Tibial artery (tissue), 4 donors: ENCODE results near the gene WDR7.
A peak's percentile ranks its signal among the peaks of the same experiment; 100 is the strongest.

ENCODE experiments used
- DNase-seq, 2 donors: peaks; one replicate each; pipeline ENCODE4 v3.0.0-alpha.2; 2019
- H3K27ac ChIP-seq, 2 donors: fragments of 200-600 bp; sonication (generic) in 1 of 2; 1 replicate in 1 of 2; 2 replicates in 1 of 2; pipeline ENCODE4 v1.5.1; 2018 to 2019; ENCODE audit warnings: mild to moderate bottlenecking in 1 of 2
- H3K27me3 ChIP-seq, 2 donors: fragments of 200-600 bp; sonication (generic) in 1 of 2; one replicate each; pipeline versions ENCODE4 v1.5.1 to v1.6.0; 2016 to 2019
- H3K36me3 ChIP-seq, 3 donors: fragments of 200-600 bp; sonication (generic) in 2 of 3; one replicate each; pipeline ENCODE4 v1.5.1; 2016 to 2019; ENCODE audit warnings: mild to moderate bottlenecking in 2 of 3
- H3K4me1 ChIP-seq, 4 donors: fragments of 200-600 bp; sonication (generic) in 2 of 4; 1 replicate in 3 of 4; 2 replicates in 1 of 4; pipeline ENCODE4 v1.5.1; 2016 to 2019
- H3K4me3 ChIP-seq, 2 donors: fragments of 200-600 bp; sonication (generic) in 1 of 2; 1 replicate in 1 of 2; 2 replicates in 1 of 2; pipeline ENCODE4 v1.5.1; 2018 to 2019; ENCODE audit warnings: mild to moderate bottlenecking in 2 of 2
- H3K9me3 ChIP-seq, 3 donors: fragments of 200-600 bp; sonication (generic) in 1 of 3; one replicate each; pipeline ENCODE4 v1.5.1; 2016 to 2019
- CTCF ChIP-seq, 2 experiments: fragments of 200-600 bp in 1 of 2; fragments of 450-650 bp in 1 of 2; IDR thresholded peaks; one replicate each; pipeline ENCODE4 v1.5.1; 2017 to 2019; ENCODE audit warnings: antibody characterized with exemption in 2 of 2, mild to moderate bottlenecking in 1 of 2, moderate library complexity in 1 of 2
- intact Hi-C: fragments of 100-400 bp; cut with DNase I; formaldehyde crosslinking; loops from one replicate; pipeline ENCODE4 v1.15.0; 2023; ENCODE audit warnings: low total_unique reads

Gene WDR7

GRCh38 chr18:56691530-56691929, 40.4 kb downstream of the WDR7 start:
- Histone ChIP-seq H3K27ac (no peak overlapping the region), H3K27me3 (no peaks in the 10 kb centered on the region), H3K36me3 (peaks cover 37 to 42% (median 39%) of the 10 kb centered on the region in 3 donors), H3K4me1 (no peaks in the 10 kb centered on the region), H3K9me3 (no peaks in the 10 kb centered on the region), H3K4me3 (no peak overlapping the region)
- intact Hi-C loops, result no loop called here
- TF ChIP-seq CTCF (IDR thresholded peaks at IDR 0.05), result no peak
- DNase-seq, result no peak

GRCh38 chr18:56696966-56697365, 45.8 kb downstream of the WDR7 start:
- Histone ChIP-seq H3K36me3 (peaks cover 29 to 31% (median 30%) of the 10 kb centered on the region in 3 donors), H3K27me3 (no peaks in the 10 kb centered on the region), H3K4me3 (no peak overlapping the region), H3K27ac (no peak overlapping the region), H3K9me3 (no peaks in the 10 kb centered on the region), H3K4me1 (no peaks in the 10 kb centered on the region)
- intact Hi-C loops, result no loop called here
- no peak for DNase-seq
- TF ChIP-seq CTCF (IDR thresholded peaks at IDR 0.05), result no peak

GRCh38 chr18:56702946-56703345, 51.8 kb downstream of the WDR7 start:
- intact Hi-C loops, result no loop called here
- DNase-seq, result no peak
- no peak overlapping the region for H3K4me3 ChIP-seq
- no peak overlapping the region for H3K27ac ChIP-seq
- H3K27me3 ChIP-seq, result no peaks in the 10 kb centered on the region
- peak in 1 of 2 experiments; percentile 8 for TF ChIP-seq CTCF (IDR thresholded peaks at IDR 0.05)
- H3K36me3 ChIP-seq, result peaks cover 0 to 3% (median 0%) of the 10 kb centered on the region in 3 donors
- H3K9me3 ChIP-seq, result no peaks in the 10 kb centered on the region
- no peaks in the 10 kb centered on the region for H3K4me1 ChIP-seq

- Histone ChIP-seq H3K27ac (no peak overlapping the region), H3K4me3 (no peak overlapping the region), H3K36me3 (peaks cover 0 to 5% (median 0%) of the 10 kb centered on the region in 3 donors), H3K27me3 (no peaks in the 10 kb centered on the region), H3K4me1 (no peaks in the 10 kb centered on the region), H3K9me3 (no peaks in the 10 kb centered on the region)
- intact Hi-C loops, result no loop called here
- TF ChIP-seq CTCF (IDR thresholded peaks at IDR 0.05), result no peak
- no peak for DNase-seq
Observed at GRCh38 chr18:56709463-56709862, 58.3 kb downstream of the WDR7 start.

GRCh38 chr18:56711708-56712445, 60.7 kb downstream of the WDR7 start:
- Histone ChIP-seq H3K9me3 (no peaks in the 10 kb centered on the region), H3K27me3 (no peaks in the 10 kb centered on the region), H3K4me3 (no peak overlapping the region), H3K27ac (no peak overlapping the region), H3K4me1 (no peaks in the 10 kb centered on the region), H3K36me3 (peaks cover 0 to 5% (median 0%) of the 10 kb centered on the region in 3 donors)
- DNase-seq, result no peak
- no peak for TF ChIP-seq CTCF (IDR thresholded peaks at IDR 0.05)
- intact Hi-C loops, result no loop called here
